ENCODE measurements around the gene ZNHIT6.

- TF ChIP-seq CTCF (IDR thresholded peaks at IDR 0.05) (no peak), POLR2A (IDR thresholded peaks at IDR 0.05) (no peak)
These were observed 10.3 kb downstream of the ZNHIT6 start for GRCh38 chr1:85697895-85698294.

Data from esophagus squamous epithelium (tissue), 4 donors.